ENCODE results near the gene ZNF718.
A peak's percentile ranks its signal among the peaks of the same experiment; 100 is the strongest.
"Not testable (repeated sequence)": the region's sequence is repeated elsewhere in the genome, so short reads cannot be mapped to it uniquely, and the experiment has no call there.

ZNF718 gene

DNA sequence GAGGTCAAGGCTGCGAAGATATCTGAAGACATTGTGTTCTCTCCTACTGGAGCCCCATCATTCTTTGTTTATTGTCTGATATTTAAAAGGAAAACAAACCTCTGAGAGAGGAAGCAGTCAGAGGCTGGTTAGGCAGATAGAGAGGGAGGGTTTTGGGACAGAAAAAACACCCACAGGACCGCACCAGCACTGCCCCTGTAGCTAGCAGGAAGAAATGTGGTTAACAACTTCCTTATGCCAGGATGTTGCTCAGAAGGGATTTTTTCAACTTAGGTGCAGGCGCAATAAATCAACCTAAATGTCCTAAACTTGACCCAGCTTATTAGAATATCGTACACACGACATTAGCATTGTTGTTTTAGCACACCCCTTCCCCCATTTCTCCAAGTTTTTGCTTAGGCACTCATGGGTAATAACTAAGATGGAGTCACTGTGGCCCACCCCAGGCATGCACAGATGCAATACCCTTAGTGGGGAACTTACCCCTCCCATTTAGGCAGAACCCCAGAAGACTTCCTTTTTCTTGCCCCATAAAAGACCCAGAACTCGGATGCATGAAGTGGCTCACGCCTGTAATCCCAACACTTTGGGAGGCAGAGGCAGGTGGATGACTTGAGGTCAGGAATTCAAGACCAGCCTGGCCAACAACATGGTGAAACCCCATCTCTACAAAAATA is 2.8 kb upstream of the ZNF718 start:
- ChIA-PET POLR2A (no interaction called here), CTCF (no interaction called here)
- H3K4me3 ChIP-seq (ENCODE audit: low read depth, low read length): no peak overlapping the region
- TF ChIP-seq, protein P1, sequence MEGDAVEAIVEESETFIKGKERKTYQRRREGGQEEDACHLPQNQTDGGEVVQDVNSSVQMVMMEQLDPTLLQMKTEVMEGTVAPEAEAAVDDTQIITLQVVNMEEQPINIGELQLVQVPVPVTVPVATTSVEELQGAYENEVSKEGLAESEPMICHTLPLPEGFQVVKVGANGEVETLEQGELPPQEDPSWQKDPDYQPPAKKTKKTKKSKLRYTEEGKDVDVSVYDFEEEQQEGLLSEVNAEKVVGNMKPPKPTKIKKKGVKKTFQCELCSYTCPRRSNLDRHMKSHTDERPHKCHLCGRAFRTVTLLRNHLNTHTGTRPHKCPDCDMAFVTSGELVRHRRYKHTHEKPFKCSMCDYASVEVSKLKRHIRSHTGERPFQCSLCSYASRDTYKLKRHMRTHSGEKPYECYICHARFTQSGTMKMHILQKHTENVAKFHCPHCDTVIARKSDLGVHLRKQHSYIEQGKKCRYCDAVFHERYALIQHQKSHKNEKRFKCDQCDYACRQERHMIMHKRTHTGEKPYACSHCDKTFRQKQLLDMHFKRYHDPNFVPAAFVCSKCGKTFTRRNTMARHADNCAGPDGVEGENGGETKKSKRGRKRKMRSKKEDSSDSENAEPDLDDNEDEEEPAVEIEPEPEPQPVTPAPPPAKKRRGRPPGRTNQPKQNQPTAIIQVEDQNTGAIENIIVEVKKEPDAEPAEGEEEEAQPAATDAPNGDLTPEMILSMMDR (IDR thresholded peaks at IDR 0.05; ENCODE audit: insufficient read depth, low read length, missing control alignments): no peak
- DNase-seq (ENCODE audit: low read depth, low spot score): no peak

DNA sequence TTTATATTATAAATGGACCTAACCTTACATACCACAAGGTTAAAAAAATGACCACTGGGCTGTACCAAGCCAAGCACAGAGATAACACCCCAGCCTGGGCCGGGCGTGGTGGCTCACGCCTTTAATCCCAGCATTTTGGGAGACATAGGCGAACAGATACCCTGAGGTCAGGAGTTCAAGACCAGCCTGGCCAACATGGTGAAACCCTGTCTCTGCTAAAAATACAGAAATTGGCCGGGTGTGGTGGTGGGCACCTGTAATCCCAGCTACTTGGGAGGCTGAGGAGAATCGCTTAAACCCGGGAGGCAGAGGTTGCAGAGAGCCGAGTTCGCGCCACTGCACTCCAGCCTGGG is 403 bp upstream of the ZNF718 start:
- POLR2A ChIA-PET: interaction anchor here (1.4 to 1.9 kb wide), 2 partner anchors 12 to 70 kb away, joined by 3 to 5 read pairs; partner anchors contain the start of gene ZNF595
- not testable (repeated sequence) for DNase-seq (ENCODE audit: low read depth, low spot score)
- CTCF ChIA-PET: interaction anchor here (0.9 to 1.0 kb wide), 2 partner anchors 8 to 26 kb away, joined by 3 read pairs; no protein-coding TSS in a partner anchor
- H3K4me3 ChIP-seq (ENCODE audit: low read depth, low read length): peak overlapping the region; percentile 90

DNA sequence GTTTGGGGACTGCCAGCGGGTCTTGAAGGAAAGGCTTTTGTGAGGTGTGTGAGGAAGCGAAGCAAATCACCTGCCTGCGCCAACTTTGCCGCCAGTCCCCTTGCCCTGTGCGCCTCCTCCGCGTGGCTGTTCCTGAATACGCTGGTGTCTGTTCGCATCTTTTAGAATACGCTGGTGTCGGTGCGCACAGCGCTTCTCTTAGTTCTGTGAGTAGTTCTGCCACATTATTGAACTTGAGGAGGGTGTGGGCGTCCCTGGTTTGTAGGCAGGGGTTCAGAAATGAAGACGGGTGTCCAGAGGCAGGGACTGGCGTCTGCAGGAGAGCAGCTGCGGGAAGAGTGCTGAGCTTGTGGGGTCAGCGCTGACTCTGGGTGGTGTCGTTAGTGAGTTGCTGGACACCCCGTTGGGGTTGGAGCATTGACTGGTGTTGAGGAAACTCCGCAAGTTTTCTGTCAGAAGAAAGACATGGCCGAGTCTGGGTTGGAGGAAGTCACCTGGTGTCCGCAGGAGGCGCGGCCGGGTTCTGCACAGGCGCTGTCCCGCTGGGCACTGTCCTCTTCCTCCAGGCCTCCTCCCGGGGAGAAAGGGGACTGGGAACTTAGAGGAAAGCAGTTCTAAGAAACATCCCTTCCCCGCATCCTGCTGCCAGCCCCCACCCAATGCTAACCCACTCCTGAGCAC is 930 bp downstream of the ZNF718 start:
- ChIA-PET POLR2A (interaction anchor here (1.4 to 1.9 kb wide), 2 partner anchors 10 to 72 kb away, joined by 3 to 5 read pairs; partner anchors contain the start of gene ZNF595), CTCF (no interaction called here)
- H3K4me3 ChIP-seq (ENCODE audit: low read depth, low read length): peak overlapping the region; percentile 90
- DNase-seq (ENCODE audit: low read depth, low spot score): no peak
- TF ChIP-seq, protein P1 (IDR thresholded peaks at IDR 0.05; ENCODE audit: insufficient read depth, low read length, missing control alignments): no peak

DNA sequence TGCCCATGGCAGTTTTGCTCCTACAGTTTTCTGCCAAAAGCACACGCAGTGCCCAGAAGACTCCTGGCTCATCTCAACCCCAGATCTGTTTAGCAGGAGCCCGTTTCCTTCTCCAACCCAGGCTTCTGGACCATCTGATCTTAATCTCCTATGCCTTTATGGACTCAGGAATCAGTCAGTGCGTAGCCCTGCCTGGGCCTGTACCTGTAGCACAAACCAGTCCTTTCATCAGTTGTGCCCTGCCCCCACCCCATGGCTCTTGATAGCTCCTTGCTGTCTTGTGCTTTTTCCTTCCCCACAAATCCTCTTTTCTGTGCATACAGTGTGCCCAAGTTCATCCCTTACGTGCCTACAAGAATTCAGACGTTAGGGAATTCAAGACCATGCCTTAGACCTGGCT is 1.5 kb downstream of the ZNF718 start:
- ChIA-PET CTCF (no interaction called here), POLR2A (interaction anchor here (1.9 kb wide), 1 partner anchor 10 kb away, joined by 5 read pairs; no protein-coding TSS in a partner anchor)
- no peak for DNase-seq (ENCODE audit: low read depth, low spot score)

DNA sequence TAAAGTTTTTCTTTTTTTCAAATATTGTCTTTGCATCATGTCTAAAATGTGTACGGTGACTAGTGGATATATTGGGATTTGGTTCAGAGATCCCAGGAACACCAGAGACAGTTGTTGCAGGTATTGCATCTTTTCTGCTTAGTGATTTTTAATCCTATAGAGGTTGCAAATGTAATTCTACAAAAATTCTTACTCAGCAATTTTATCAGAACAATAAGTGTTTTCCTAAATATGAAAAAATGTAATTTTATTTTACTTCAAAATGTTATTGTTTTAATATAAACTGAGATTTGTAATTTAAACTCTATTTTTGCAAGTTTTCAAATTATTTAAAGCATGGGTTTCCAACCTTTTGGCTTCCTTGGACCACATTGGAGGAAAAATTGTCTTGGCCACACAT is 8.2 kb downstream of the ZNF718 start:
- POLR2A ChIA-PET: no interaction called here
- CTCF ChIA-PET: no interaction called here
- no peak for DNase-seq (ENCODE audit: low read depth, low spot score)

More for the DNA sequence above, 1.5 kb downstream of the ZNF718 start:
- TF ChIP-seq, protein P1 (IDR thresholded peaks at IDR 0.05; ENCODE audit: insufficient read depth, low read length, missing control alignments): no peak
- peak overlapping the region; percentile 90 for H3K4me3 ChIP-seq (ENCODE audit: low read depth, low read length)

DNA sequence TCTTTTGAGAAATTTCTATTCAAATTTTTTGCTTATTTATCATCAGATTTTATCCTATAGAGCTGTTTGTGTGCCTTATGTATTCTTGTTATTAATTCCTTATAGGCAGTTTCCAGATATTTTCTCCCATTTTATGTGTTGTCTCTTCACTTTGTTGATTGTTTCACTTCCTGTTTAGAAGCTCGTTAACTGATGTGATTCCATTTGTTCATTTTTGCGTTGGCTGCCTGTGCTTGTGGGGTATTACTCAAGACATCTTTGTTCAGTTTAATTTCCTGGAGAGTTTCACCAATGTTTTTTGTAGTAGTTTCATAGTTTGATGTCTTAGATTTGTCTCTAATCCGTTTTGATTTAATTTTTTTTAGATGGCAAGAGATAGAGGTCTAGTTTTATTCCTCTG is 14.6 kb downstream of the ZNF718 start:
- CTCF ChIA-PET: no interaction called here
- TF ChIP-seq, protein P1 (IDR thresholded peaks at IDR 0.05; ENCODE audit: insufficient read depth, low read length, missing control alignments): no peak
- no peak for DNase-seq (ENCODE audit: low read depth, low spot score)
- no peak overlapping the region for H3K4me3 ChIP-seq (ENCODE audit: low read depth, low read length)
- POLR2A ChIA-PET: no interaction called here

More for the DNA sequence above, 8.2 kb downstream of the ZNF718 start:
- TF ChIP-seq, protein P1 (IDR thresholded peaks at IDR 0.05; ENCODE audit: insufficient read depth, low read length, missing control alignments): no peak
- H3K4me3 ChIP-seq (ENCODE audit: low read depth, low read length): no peak overlapping the region
